Middle frontal gyrus (tissue), 1 donor: ENCODE data around the gene RTP5.

Experiments used
- DNase-seq: peaks from one replicate; pipeline ENCODE4 v3.0.0-alpha.2; 2015; ENCODE audit warnings: low spot score; ENCODE audit errors: extremely low spot score

Gene RTP5

GRCh38 chr2:241843321-241844065 lies 26.0 kb upstream of the RTP5 start:
- no peak for DNase-seq

- no peak for DNase-seq
These were observed 25.3 kb upstream of the RTP5 start for GRCh38 chr2:241844066-241844728.

GRCh38 chr2:241844831-241845578 lies 24.5 kb upstream of the RTP5 start:
- no peak for DNase-seq

- DNase-seq, result no peak
These were observed 23.1 kb upstream of the RTP5 start for GRCh38 chr2:241846406-241846805.

GRCh38 chr2:241848761-241849615 lies 20.5 kb upstream of the RTP5 start:
- no peak for DNase-seq

GRCh38 chr2:241849616-241850543 lies 19.6 kb upstream of the RTP5 start:
- DNase-seq, result no peak

- DNase-seq, result no peak
These were observed 18.8 kb upstream of the RTP5 start for GRCh38 chr2:241850544-241851324.

GRCh38 chr2:241851325-241852115 lies 18.0 kb upstream of the RTP5 start:
- DNase-seq, result no peak

GRCh38 chr2:241852116-241852980 lies 17.2 kb upstream of the RTP5 start:
- DNase-seq, result no peak

GRCh38 chr2:241852981-241853631 lies 16.4 kb upstream of the RTP5 start:
- no peak for DNase-seq

GRCh38 chr2:241853651-241854341 lies 15.7 kb upstream of the RTP5 start:
- DNase-seq, result no peak

GRCh38 chr2:241854342-241855244 lies 14.9 kb upstream of the RTP5 start:
- DNase-seq, result no peak

- no peak for DNase-seq
These were observed 14.2 kb upstream of the RTP5 start for GRCh38 chr2:241855245-241855887.

- DNase-seq, result no peak
These were observed 13.6 kb upstream of the RTP5 start for GRCh38 chr2:241855888-241856422.

- DNase-seq, result no peak
These were observed 12.4 kb upstream of the RTP5 start for GRCh38 chr2:241857041-241857541.
